ENCODE results near the gene FABP6.
"Not testable (repeated sequence)": the region's sequence is repeated elsewhere in the genome, so short reads cannot be mapped to it uniquely, and the experiment has no call there.

Gene FABP6, protein sequence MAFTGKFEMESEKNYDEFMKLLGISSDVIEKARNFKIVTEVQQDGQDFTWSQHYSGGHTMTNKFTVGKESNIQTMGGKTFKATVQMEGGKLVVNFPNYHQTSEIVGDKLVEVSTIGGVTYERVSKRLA

DNA sequence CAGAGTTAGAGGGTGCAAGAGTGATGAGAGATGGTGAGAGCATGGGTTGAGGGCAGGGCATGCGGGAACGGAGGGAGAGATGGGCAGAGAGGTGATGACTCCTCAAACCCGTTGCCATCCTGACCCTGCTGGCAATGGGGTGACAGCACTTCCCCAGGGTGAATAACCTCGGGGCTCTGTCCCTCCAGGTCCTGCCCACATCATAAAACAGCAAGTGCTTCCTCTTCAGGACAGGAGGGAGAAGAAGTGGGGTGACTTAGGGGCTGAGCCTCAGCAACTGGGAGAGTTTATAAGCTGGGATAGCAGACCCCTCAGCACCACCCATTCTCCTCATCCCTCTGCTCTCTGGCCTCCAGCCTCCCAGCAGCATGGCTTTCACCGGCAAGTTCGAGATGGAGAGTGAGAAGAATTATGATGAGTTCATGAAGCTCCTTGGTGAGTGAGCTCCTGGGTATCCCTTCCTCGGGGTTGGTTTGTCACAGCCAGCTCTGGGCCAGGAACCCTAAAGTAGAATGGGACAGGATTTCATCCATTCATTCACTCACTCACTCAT is at the start of gene FABP6:
Gene FABP6 (plus strand): TSS at position 317 of the 553 bp plus-strand sequence. CDS start 52 bp downstream, at position 369.
- no peak for DNase-seq

DNA sequence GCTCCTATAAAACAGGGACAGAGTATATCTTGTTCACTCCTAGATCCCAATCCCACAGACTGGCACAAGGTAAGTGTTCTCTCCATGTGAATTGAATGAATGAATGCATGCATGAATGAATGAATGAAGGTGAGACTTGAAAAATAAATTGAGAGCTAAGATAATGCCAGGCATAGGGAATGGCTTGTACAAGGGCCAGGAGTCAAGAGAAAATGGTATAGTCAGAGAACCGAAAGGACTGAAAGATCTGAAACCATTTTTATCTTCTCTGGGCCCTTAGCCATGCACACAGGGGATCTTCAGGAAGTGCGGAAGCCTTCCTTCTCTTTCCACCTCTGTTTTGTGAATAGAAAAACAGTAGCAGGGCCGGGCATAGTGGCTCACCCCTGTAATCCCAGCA is 48.4 kb upstream of the FABP6 start:
- DNase-seq = no peak

DNA sequence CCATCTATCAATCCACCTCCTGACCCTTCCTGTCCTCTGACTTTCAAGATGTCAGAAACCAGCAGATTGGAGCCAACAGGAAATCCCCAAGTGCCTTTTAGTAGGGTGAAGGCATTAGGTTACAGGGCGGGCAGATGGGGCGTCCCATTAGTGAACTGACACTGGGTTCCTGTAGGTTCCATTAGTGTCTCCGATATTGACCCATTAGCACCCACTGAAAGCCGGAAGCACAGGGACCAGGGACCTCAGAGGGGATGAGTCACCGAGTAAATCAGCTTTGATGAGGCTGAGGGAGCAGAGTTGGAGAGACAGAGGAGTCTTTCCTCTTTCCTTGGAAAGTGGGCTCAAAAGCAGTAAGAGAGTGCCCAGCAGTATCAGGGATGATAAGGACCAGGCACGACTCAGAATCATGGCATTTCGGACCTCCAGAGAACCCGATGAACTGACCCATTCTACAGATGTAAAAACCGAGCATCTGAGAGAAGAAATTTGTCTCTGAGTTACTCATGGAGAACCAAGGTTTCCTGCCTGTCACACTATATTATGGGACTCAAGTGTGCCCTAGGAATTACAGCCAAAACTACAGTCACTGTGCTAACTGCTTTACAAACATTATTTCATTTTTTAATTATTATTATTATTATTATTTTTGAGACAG is 47.2 kb upstream of the FABP6 start:
- no peak for DNase-seq

DNA sequence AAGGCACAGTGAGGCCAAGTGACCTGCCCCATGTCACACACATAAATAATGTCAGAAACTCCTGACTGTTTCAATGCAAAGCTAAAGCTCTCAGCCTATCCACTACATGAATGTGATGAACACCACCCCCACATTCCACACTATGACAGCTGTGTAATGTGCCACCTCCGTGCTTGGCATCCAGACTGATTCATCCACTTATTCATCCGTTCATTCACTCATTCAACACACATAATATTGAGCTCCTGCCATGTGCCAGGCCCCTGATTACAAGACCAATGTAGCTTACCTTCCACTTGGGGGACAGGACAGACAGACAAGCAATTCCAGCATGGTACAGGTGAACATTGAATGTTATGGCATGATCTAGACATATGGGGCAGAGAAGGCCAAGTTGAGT is 46.2 kb upstream of the FABP6 start:
- no peak for DNase-seq

DNA sequence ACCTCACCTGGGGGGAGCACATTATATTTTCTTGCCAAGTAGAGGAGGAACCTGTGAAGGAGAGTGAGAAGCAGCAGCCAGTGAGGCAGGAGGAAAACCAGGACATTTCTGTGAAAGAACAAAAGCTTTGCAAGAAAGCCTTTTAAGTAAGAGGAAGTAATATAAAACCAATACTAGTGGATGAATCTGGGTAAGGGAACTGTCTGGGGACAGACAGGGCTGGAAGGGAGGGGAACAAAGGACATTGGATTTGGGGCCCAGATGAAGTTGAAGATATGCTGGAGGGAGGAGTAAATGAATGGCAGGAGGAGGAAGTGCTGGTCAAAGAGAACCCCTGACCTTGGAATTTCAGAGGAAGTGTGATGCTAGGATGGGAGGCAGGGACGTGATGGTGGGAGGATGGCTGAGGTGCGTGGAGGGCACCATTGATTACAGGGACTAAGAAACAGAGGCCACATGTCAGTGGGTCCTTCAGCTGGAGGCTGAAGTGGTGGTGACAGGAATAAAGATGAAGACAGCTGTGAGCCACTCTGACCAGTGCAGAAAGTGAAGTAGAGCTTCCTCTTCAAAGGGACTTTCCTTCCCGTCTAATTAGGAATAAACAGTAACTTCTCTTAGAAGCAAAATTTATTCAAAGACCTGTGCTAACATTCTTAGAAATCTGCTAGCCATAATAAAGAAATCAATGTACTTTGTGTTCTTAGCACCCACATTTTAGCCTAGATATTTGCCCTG is 43.5 kb upstream of the FABP6 start:
- DNase-seq = no peak

DNA sequence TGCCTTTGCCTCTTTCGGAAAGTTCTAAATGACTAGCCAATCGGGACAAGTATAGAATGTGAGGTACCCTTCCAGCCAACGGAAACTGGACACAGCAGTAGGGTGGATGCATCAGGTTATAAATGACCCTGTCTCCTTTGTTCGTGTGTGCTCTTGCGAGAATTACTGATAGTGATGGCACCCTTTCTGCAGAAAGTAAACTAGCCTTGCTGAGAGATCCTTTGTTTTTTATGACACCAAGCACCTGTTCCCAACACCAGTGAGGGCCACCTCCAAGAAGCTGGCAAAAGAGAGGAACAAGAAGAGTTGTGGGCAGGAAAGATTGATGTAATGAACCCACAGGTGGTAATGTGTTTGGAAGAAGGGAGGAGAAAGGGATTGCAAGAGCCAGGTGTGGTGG is 42.8 kb upstream of the FABP6 start:
- no peak for DNase-seq

DNA sequence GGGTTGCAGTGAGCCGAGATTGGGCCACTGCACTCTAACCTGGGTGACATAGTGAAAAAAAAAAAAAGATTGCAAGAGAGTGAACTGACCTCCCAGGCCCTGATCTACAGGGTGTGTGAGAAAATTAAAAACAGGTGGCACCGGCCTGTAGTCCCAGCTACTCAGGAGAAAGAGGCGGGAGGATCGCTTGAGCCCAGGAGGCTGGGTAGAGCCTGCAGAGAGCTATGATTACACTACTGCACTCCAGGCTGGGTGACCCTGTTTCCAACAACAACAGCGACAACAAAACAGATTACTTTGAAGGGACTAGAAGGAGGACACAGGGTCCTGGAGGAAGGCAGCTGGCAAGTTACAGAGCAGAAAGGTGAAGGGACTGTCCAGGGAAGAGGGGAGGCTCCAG is 42.2 kb upstream of the FABP6 start:
- DNase-seq = no peak

DNA sequence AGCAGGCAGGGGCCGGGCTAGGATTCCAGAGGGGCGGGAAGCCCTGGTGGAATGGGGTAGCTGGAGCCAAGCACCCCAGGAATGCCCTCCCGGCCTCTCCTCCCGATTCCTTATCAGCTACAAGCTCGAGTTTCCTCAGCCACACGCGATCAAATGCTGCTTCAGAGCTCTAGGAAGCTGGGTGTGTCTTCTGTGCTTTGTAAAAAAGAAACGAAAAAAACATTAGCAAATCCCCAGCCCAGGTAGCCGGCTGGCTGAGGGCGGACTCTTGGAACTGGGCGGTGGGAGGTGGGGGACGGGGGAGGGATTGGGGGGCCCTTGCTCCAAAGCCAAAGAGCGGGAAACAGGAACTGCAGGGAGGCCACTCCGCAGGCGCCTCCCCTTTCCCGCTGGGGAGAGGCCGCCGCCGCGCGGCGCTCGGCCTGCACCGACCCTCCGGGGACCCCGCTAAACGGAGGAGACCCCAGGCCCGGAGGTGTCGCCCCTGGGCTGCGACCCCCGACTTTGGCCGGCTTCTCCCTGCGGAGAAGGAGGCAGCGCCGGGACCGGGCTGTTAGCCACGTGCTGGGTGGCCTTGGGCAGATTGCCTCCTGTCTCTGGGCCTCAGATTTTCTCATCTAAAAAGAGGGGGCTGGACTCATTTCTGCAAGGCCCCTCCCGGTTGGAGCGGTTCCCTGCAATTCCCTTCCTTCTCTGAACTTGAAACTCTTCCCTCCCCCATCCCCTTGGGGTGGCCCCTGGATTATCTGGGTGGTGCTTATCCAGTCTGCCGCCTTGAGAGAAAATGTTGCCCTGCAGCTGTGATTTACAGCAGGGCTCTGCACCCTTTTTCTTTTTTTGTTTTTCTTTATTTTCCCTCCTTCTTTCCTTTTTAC is 40.9 kb upstream of the FABP6 start:
- DNase-seq = no peak

DNA sequence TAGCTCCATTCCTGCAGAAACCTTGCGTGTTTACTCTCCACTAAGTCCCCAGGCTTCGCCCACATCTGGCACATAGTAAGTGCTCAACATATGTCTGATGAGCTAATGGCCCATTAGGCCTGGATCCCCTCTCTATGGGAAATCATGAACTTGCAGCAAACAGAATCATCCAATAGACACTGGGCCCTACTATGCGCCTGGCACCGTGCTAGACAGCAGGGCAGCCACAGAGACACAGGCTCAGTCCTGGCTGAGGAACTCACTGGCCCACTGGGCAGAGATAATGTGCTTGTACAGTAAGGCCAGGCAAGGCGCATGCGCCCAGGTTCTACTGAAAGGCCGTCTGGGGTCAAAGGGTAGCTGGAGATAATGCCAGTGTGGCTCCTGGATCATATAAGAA is 36.9 kb upstream of the FABP6 start:
- no peak for DNase-seq

DNA sequence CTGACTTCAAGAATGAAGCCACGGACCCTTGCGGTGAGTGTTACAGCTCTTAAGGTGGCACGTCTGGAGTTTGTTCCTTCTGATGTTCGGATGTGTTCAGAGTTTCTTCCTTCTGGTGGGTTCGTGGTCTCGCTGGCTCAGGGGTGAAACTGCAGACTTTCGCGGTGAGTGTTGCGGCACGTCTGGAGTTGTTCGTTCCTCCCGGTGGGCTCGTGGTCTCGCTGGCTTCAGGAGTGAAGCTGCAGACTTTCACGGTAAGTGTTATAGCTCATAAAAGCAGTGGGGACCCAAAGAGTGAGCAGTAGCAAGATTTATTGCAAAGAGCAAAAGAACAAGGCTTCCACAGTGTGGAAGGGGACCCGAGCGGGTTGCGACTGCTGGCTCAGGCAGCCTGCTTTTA is 36.2 kb upstream of the FABP6 start:
- not testable (repeated sequence) for DNase-seq

DNA sequence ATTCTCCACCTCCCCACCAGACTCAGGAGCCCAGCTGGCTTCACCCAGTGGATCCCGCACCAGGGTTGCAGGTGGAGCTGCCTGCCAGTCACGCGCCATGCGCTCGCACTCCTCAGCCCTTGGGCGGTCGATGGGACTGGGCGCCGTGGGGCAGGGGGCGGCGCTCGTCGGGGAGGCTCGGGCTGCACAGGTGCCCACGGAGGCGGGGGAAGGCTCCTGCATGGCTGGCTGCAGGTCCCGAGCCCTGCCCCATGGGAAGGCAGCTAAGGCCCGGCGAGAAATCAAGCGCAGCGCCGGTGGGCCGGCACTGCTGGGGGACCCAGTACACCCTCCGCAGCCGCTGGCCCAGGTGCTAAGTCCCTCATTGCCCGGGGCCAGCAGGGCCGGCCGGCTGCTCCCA is 35.5 kb upstream of the FABP6 start:
- not testable (repeated sequence) for DNase-seq

DNA sequence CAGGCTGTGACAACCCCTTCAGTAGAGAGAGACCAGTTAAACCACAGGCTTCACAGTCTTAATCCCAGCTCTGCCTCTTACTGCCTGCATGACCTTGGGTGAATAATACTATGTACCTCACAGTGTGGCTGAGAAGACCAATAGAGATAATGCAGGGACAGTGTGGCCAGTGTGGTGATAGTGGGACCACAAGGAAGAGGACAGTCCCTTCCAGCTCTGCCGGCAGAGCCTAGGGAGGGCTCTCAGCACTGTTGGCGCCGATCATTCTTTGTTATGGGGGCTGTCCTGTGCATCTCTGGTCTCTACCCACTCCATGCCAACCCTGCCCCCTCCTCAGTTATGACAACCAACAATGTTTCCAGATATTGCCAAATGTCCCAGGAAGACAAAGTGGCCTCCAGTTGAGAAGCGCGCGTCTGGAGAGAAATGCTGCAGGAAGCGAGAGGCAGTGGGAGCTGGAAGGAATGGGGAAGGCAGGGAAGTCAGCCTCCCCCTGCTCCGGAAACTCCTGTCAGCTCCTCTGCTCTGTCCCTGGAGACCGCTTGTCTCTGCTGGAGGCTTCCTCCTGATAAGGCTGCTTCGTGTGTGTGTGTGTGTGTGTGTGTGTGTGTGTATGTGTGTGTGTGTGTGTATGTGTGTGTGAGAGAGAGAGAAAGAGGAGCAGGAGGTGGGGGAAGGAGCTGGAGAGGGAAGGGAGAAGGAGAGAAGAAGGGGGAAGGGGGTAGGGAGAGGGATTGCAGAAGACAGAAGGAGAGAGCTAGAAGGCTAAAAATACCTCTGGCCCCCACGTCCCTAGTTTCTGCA is 31.8 kb upstream of the FABP6 start:
- no peak for DNase-seq

DNA sequence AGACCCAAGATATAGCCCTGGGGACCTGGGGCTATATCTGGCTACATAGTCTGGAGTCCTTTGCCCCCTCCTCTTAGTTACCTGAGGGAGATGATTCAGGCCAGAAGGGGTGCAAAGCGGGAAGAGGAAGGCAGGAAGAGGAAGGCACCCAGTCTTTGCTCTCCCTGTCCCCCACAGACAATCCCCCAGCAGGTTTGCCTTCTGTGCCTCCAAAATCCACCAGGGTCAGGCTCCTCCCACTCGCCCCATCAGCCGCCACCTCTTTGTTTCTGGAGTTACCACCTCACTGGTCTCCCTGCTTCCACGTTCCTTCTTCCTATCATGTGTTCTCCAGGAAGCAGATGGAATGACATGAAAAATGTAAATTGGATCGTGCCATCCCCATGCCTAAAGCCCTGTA is 31.2 kb upstream of the FABP6 start:
- no peak for DNase-seq

DNA sequence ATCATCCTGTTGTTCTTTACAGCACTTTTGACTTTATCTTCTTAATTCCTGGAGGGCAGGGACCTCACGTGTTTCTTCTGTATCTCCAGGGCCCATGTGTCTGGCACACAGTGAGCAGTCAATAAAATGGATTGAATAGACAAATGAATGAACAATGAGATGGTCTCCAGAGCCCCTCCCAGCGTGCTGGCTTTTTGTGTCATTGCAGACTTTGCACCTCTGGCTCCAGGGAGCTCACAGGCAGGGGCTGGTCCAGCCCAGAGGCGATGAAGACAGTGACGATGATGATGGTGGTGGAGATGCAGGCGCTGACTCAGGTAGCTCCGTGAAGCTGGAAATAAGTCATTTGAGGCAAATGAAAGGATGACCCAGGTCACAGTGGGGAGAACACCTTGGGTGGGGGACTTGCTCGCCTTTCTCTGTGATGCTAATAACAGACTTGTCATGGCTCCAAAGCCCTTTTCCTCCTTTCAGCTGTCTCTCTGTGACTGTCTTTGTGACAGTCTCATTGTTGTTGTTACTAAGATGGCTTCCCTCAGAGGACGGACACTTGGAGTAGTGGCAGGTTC is 30.4 kb upstream of the FABP6 start:
- no peak for DNase-seq

DNA sequence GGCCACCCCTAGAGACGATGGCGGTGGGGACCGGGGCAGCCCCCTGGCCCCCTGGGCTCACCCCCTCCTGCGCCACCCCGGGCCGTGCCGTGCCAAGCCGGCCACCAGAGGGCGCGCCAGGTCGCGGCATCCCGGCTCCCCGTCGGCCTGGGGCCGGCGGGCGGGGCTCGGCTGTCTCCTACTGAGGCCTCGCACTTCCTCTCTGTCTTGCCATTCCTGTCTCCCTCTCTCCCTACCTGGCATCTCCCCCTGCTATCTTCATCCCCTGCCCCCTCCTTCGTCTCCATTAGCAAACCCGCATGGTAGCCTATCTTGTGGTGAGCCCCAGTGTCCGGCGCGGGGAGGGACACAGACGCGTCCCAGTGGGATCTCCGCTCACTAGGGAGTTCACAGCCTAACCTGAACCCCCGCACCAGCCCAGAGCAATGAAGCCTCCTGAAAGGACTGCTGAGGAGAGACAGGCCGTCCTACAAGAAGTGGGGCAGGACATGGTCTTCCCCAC is 29.8 kb upstream of the FABP6 start:
- DNase-seq = peak; percentile 79

DNA sequence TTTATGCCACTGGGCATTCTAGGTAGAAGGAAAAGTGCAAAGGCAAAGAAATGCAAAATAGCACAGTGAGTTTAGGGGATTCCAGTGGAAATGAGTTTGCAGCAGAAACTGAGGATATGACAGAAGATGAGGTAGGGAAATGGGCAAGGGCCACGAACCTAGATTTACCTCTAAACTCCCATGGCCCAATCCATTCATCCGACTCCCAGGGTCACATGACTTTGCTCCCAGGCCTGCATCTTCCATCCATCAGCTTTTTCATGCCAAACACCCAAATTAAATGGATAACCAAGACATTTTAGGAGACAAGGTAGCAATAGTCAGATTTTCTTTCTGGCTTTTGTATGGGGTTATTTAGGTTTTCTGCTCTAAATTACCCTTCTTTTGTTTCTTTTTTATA is 22.2 kb upstream of the FABP6 start:
- DNase-seq = no peak

DNA sequence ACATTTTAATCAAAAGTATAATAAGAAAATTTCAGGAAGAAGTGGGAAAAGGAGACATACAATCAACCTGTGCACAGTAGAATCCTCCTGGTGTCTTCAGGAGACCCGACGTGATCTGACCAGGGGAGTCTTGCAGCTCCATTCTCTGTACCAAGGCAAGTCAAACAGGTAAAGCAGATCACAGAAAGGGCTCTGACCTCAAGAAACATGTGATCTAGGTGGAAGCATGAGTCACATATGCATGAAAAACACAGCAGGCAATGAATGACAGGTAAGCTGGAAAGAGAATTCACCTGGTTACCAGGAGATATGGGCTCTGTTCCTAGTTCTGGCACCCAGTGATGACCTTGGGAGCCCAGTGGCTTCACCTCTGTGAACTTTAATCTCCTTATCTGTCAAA is 19.4 kb upstream of the FABP6 start:
- no peak for DNase-seq

DNA sequence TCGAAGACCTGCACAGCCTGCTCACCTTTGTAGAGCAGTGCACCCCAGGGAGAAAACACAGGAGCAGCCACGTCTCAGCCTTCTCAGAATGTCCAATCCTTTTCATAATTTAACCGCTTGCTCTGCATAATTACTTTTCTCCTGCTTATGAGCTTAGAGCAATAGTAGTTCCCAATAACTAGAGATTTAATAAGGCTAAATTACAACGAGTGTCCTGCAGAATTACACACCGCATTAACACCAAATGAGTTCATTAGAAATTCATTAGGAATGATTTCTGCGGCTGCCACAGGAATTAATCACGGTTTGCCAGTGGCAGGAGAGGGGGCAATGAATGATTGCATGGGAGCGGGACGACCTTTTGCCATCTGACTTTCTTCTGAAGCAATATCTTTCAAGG is 18.7 kb upstream of the FABP6 start:
- no peak for DNase-seq

DNA sequence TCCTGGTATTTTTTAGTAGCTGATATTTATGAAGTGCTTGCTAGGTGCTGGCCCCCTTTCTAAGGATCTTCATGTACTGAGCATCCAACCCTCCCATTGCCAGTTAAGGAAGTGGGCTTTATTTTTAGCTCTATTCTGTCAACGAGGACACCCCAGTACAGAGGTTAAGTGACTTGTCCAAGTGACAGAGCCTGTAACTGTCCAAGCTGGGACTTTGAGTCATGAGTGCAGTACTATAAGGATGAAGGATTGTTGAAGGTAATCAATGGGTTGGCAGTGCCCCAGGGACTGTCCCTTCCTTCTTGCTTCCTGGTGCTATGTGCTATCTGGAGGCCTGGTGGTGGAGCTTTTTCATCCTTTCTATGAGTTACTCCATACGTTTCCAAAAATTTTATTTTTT is 18.0 kb upstream of the FABP6 start:
- no peak for DNase-seq

DNA sequence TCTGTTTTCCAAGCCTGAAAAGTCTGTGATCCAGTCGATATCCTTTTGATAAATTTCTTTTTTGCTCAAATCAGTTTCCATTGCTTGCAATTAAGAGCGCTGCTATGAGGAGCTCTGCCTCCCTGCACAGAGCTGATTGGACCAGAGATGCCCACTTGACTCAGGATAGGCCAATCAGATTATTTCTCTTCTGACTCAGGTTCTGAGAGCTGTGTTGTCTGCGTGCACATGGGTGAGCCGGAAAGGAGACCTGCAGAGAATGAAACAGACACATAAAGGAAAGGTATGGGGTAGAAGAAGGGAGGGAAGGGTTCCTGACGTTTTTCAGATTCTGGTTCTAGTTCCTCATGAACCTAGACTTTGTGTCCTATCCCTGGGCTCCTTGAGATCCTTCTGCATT is 15.8 kb upstream of the FABP6 start:
- no peak for DNase-seq

DNA sequence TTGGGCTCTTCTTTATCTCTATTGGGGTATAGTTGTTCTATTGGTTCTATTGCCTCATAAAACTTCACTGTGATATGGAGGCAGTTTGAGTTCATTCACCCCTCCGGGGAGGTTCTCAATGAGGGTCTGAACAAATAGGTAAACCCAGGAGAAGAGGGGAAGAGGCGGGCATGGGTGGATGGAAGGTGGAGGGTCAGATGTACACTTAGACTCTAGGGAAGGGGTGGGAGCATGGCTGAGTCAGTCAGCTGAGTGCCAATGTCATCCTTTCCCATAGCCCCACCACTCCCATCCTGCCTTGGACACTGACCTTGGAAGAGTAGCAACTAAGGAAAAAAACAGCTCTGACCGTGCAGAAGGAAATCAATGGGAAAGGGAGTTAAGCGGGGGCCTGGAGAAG is 9.9 kb upstream of the FABP6 start:
- no peak for DNase-seq

DNA sequence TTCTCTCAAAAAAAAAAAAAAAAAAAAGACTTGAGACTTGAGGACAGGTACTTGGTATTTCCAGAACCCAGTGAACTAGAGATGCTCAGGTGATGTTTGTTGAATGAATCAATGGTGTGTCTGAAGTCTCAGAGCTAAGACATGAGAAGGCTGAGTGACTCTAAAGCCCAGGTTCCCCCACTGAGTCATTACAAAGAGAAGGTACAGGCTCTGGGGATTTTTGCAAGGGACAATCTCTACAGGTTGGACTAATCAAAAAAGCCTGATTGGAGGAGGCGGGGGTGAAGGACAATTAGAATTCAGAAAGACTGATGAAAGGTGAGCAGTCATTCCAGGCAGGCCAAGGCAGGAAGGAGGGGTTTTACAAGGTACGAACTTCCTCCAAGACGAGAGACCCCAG is 8.2 kb upstream of the FABP6 start:
- no peak for DNase-seq
